Measurements from ENCODE around the gene SLC18A3. TPM values are rescaled to one million over a fixed set of nuclear protein-coding genes. Genes with fewer than 3 reads are reported as not detected.

SLC18A3 gene
- 44.6 and 59.7 TPM in 2 replicates for total RNA-seq

GRCh38 chr10:49610114-49610457, at the start of gene SLC18A3:
SLC18A3 (plus strand) TSS chr10:49610310; CDS start chr10:49610741, 431 bp downstream.

DNA sequence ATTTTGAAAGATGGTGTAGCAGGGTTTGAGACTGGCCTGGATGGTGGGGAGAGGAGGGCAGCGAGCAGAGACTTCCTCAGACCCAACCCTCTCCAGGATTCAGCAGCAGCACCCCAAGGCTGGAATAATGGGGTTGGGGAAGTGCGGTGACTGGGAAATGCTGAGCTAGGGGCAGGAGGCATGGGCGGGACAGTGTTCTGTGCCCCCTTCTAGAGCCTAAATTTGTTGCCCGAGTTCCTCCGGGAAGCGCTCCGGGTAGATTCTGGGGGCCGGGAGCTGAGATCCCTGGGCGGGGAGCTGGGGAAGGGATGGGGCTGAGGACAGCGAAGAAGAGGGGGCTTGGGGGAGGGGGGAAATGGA, 3.8 kb downstream of the SLC18A3 start, which contains the start of gene CHAT:
TSS of gene CHAT (plus strand) at position 156 of the 360 bp plus-strand sequence. CDS start at position 309, 153 bp downstream.

Other genes starting within 250 kb of the SLC18A3 start
- not detected in 2 replicates for gene DRGX, start 214.2 kb upstream of the SLC18A3 start, total RNA-seq
- 119 and 212 TPM in 2 replicates for gene ERCC6, start 71.2 kb upstream of the SLC18A3 start, total RNA-seq
- 1.1 and 2.0 TPM in 2 replicates for gene CHAT, start 3.7 kb downstream of the SLC18A3 start, total RNA-seq
- not detected in 2 replicates for gene C10orf53, start 69.3 kb downstream of the SLC18A3 start, total RNA-seq
- gene OGDHL, start 152.0 kb downstream of the SLC18A3 start, total RNA-seq = 0.39 and 0.98 TPM in 2 replicates

Measured in placental epithelial cell (primary cell).